ENCODE measurements around the gene ADPRS.

ADPRS gene

DNA sequence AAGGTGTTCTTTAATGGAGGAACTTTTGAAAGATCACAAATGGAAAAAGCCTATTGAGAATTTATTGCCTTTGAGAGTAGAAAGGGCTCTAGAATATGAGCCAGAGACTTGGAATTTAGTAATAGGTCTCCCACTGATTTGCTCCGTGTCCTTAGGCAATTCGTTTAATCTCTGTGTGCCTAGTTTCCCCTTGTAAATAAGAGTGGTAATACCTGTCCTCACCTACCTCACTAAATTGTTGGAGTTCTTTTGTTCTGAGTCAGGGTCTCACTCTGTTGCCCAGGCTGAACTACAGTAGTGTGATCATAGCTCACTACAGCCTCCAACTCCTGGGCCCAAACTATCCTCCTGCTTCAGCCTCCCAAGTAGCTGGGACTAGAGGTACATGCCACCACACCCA, 19.8 kb upstream of the ADPRS start:
- no peak overlapping the region for H3K4me3 ChIP-seq (ENCODE audit: low read length)
- TF ChIP-seq, protein P1, sequence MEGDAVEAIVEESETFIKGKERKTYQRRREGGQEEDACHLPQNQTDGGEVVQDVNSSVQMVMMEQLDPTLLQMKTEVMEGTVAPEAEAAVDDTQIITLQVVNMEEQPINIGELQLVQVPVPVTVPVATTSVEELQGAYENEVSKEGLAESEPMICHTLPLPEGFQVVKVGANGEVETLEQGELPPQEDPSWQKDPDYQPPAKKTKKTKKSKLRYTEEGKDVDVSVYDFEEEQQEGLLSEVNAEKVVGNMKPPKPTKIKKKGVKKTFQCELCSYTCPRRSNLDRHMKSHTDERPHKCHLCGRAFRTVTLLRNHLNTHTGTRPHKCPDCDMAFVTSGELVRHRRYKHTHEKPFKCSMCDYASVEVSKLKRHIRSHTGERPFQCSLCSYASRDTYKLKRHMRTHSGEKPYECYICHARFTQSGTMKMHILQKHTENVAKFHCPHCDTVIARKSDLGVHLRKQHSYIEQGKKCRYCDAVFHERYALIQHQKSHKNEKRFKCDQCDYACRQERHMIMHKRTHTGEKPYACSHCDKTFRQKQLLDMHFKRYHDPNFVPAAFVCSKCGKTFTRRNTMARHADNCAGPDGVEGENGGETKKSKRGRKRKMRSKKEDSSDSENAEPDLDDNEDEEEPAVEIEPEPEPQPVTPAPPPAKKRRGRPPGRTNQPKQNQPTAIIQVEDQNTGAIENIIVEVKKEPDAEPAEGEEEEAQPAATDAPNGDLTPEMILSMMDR (conservative IDR thresholded peaks at IDR 0.05; ENCODE audit: low read depth, low read length) = no peak
- DNase-seq (ENCODE audit: low read depth) = no peak

DNA sequence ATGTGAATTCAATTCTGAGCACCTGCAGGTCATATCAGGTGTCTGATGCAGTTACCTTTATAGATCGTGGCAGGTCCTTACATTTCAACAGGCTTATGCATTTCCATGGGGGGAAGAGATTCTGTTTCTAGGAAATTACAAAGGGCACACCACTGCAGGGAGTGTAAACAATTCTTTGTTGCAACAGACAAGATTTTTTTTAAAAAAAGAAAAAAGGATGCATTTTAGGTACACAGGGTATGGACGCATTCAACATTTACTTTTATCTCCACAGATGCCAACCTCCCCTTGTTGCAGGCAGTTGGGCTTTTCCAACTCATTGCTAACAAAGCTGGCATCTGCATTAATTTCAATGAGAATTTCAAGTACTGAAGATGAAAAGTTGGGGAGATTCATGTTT, 18.3 kb upstream of the ADPRS start:
- H3K4me3 ChIP-seq (ENCODE audit: low read length) = no peak overlapping the region
- TF ChIP-seq, protein P1 (conservative IDR thresholded peaks at IDR 0.05; ENCODE audit: low read depth, low read length) = no peak
- no peak for DNase-seq (ENCODE audit: low read depth)

DNA sequence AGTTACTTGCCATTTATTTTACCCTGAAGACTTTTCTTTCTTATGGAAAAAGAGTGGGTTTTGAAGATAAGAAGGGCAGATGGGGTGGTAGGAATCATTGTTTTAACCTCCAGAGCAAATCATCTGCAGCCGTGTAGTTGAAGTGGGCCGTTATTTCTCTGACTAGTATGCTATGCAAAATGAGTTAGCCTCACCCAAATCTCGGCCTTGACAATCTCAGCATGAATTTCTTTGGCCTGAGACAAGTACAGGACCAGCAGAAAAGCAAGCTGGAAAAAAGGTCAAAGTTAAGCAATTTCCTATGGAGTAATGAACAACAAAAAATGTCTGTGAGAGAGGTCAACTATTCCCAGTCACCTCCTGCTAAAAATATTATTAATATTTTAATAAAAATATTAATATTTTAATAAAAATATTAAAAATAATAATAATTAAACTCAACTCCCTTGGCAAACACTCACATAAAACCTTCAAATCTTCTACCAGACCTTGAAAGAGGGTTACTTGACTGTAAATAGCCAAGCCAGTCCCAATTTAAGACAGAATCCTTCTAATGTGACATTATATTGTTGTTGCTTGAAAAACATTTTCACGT, 11.6 kb upstream of the ADPRS start:
- no peak for DNase-seq (ENCODE audit: low read depth)
- TF ChIP-seq, protein P1 (conservative IDR thresholded peaks at IDR 0.05; ENCODE audit: low read depth, low read length) = no peak
- no peak overlapping the region for H3K4me3 ChIP-seq (ENCODE audit: low read length)

DNA sequence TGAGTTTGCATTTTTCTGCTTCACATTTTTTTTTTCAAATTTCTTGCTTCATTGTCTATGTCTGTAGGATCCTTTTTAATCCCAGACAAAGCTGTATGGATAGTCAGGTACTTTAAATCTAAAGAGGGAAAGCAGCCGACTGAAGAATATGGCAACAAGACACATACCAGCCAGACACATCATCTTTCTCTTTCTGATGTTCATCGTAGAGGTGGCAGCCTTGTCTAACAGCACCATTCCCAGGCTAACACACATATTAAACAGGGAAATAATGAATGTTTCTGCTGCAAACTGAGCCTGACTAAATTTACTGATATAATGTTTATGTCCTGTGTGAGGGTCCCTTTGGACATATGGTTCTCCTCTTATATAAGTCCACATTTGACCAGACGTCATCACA, 8.5 kb upstream of the ADPRS start:
- TF ChIP-seq, protein P1 (conservative IDR thresholded peaks at IDR 0.05; ENCODE audit: low read depth, low read length) = no peak
- DNase-seq (ENCODE audit: low read depth) = no peak
- no peak overlapping the region for H3K4me3 ChIP-seq (ENCODE audit: low read length)

DNA sequence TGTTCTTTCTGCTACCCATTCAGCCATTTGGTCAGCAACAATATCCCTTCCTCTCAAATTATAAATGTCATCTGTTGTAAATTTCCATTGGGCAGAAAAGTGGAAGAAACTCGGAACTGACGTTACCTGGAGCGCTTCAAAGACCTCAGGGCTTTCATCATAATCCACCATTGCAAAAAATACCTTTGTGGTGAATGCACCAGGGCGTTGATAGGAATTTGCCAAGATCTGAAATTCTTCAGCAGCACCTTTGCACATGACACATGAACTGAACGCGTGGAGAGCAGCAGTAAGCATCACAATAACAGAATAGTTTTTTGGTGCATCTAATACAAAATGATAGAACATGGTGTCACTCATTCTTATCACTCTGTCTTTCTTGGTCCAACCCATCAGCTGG, 7.9 kb upstream of the ADPRS start:
- no peak for DNase-seq (ENCODE audit: low read depth)
- TF ChIP-seq, protein P1 (conservative IDR thresholded peaks at IDR 0.05; ENCODE audit: low read depth, low read length) = no peak
- H3K4me3 ChIP-seq (ENCODE audit: low read length) = no peak overlapping the region

DNA sequence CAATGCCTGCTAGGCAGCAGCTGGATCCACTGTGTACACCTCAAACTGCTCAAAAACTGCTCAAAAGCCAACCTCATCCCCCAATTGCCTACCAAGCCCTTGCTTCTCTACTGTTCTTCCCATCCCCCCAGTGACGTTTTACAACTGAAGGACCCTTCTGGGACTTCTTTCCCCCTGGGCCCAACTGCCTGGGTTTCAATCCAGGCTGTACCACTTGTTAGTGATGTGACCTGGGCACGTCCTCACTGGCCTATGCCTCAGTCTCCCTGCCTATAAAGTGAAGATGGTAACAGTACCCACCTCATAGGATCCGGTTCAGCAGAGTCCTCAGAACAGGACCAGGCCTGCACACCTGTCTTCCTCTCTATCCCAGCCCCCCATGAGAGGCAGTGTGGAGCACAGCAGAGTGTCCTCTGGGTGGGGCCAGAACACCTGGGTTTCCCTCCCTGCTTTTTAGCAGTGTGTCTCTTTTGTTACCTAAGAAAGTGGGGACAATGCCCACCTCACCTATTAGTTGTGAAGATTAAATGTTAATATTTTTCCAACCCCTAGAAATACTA, 6.7 kb upstream of the ADPRS start:
- DNase-seq (ENCODE audit: low read depth) = no peak
- TF ChIP-seq, protein P1 (conservative IDR thresholded peaks at IDR 0.05; ENCODE audit: low read depth, low read length) = no peak
- H3K4me3 ChIP-seq (ENCODE audit: low read length) = no peak overlapping the region

DNA sequence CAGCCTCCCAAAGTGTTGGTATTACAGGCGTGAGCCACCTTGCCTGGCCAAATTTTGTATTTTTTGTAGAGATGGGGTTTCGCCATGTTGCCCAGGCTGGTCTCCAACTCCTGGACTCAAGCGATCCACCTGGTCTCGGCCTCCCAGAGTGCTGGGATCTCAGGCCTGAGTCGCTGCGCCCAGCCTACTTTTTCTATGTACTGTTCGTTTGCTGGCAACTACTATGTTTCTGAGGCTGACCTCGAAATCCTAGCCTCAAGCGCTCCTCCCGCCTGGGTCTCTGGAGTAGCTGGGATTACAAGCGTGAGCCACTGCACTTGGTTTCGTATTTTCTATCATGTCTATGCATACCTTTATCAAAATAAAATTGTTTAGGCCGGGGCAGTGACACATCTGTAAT, 5.5 kb upstream of the ADPRS start:
- no peak overlapping the region for H3K4me3 ChIP-seq (ENCODE audit: low read length)
- TF ChIP-seq, protein P1 (conservative IDR thresholded peaks at IDR 0.05; ENCODE audit: low read depth, low read length) = no peak
- no peak for DNase-seq (ENCODE audit: low read depth)
